GM12875 (cell line): ENCODE data around the gene RSKR.

Source experiments
- H3K4me3 ChIP-seq: one replicate; pipeline ENCODE4 v1.5.1; 2011; ENCODE audit warnings: low read depth, low read length, control low read depth
- TF ChIP-seq, protein P1 (sequence below): IDR thresholded peaks from 2 replicates; pipeline ENCODE4 v1.5.1; 2011; ENCODE audit warnings: low read depth, mild to moderate bottlenecking, control low read depth, inconsistent platforms, low read length, moderate library complexity, borderline replicate concordance; ENCODE audit not compliant: insufficient read depth

Gene RSKR

DNA sequence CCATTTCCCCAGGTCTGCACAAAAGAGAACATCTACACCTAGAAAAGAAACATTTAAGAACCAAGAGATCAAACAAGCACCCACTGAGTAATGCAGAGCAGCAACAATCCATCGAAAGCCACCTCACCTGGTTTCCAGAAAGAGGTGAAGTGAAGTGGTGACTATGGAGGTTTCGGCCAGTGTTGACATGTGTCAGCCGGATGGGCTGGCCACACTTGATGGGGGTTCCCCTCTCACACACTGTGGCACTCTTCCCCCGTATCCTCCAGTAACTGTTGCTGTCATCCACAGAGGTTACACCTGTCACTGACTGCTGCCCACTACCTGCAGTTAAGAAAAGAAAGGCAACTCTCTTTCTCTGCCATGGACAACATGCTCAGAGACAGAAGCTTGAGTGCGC, 41.2 kb upstream of the RSKR start:
- TF ChIP-seq, protein P1, sequence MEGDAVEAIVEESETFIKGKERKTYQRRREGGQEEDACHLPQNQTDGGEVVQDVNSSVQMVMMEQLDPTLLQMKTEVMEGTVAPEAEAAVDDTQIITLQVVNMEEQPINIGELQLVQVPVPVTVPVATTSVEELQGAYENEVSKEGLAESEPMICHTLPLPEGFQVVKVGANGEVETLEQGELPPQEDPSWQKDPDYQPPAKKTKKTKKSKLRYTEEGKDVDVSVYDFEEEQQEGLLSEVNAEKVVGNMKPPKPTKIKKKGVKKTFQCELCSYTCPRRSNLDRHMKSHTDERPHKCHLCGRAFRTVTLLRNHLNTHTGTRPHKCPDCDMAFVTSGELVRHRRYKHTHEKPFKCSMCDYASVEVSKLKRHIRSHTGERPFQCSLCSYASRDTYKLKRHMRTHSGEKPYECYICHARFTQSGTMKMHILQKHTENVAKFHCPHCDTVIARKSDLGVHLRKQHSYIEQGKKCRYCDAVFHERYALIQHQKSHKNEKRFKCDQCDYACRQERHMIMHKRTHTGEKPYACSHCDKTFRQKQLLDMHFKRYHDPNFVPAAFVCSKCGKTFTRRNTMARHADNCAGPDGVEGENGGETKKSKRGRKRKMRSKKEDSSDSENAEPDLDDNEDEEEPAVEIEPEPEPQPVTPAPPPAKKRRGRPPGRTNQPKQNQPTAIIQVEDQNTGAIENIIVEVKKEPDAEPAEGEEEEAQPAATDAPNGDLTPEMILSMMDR = no peak
- no peak overlapping the region for H3K4me3 ChIP-seq

DNA sequence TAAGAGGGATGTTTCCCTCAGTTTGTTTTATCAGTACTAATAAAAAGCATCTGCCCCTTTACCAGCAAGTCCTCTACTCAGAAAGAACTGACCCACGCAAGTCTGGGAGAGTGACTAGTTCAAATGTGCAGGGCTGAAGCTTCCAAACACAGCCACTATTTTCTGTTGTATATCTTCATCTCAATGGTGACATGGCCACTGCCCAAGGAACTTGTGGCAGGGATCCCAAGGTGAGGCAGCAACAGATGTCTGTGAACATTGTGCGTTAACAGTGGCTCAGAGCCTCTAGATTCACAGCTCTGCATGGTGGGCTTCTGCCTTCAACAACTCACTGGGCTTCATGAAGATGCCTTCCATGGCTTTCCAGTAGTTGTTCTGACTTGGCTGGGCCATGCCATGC, 34.7 kb upstream of the RSKR start:
- no peak overlapping the region for H3K4me3 ChIP-seq

DNA sequence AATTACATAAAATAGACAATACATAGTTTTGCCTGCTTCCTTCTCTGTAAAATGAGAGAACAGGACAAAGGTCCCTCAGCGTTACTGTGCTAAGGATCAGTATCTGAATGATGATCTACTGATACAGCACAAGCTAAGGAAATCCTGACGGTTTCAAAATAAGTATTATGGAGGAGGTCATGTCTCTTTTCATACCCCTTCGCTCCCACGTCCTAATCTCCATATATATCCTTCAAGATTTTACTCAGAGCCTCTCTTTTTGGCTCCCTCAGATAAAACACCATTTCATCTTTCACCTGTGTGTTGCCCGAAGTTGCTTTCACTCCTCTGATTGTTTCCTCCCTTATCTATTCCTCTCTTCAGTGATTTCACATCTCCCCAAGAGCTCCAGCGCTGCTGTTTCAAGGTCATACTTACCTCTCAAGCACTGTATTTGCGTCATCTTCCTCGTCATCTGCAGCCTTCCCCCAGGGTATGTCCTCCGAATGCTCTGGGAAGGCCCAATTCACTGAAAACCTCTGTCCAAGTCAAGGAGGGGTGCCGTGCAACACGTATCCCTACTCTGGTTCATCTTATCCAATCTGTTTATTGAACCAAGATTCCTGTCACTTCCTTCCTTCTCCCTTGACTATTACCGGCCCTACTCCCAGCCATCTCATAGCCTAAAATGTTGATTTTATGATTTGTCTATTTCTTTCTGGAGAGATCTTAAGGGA, 32.2 kb upstream of the RSKR start:
- no peak overlapping the region for H3K4me3 ChIP-seq
- TF ChIP-seq, protein P1 = no peak

More for the DNA sequence above, 34.7 kb upstream of the RSKR start:
- TF ChIP-seq, protein P1 = no peak

DNA sequence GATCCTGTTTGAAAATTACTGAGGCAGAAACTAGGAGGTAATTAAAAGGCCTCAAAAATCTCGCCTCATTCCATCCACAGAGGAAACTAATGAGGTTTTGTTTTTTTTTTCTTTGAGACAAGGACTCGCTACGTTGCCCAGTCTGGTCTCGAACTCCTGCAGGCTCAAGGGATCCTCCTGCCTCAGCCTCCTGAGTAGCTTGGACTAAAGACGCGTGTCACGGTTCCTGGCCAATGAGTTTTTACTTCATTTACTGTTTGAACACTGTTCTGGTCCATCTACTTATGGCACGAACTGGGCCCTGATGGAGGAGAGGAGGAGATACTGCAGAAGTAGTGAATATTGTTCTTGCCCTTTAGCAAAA, 31.6 kb upstream of the RSKR start:
- H3K4me3 ChIP-seq = peak overlapping the region; percentile 61
- TF ChIP-seq, protein P1 = no peak

DNA sequence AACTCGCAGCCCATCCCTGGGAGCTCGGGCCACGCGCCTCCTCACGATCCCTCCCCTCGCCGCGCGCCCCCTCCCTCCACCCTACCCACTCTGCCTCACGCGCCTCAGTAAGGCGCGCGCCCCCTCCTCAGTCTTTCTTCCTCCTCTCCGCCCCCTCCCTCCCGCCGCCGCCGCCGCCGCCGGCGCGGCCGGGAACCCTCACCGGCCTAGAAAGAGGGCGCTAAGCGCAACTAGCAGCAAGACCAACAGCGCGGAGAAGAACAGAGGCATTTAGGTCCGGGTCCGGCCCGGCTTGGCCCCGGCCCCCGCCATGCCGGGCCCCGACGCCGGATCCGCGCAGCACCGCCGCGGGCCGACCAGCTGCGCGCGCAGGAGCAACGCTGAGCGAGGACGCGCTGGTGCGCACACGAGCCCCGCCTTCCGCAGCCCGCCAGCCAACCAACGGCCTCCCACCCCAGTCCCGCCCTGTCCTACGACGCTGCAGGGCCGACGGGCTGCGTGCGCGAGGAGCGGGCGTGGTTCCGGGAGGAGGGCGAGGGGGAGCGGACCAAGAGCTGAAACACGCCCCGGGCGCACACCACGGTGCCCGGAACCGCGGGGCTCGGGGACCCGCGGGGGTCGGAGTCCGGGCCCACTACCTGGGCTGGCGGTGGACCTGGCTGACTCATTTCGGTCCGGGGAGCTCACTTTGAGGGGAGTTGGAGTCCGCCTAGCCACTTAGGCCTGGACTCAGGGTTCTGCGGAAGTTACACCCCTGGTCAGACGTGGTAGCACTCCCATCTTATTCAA, 31.0 kb upstream of the RSKR start, which contains the start of gene BLTP2:
Gene BLTP2, minus strand, starts transcription at position 372 of the 789 bp plus-strand sequence. Its CDS starts 102 bp downstream, at position 270.
- peak within 1 kb of the TSS; percentile 99 for H3K4me3 ChIP-seq

DNA sequence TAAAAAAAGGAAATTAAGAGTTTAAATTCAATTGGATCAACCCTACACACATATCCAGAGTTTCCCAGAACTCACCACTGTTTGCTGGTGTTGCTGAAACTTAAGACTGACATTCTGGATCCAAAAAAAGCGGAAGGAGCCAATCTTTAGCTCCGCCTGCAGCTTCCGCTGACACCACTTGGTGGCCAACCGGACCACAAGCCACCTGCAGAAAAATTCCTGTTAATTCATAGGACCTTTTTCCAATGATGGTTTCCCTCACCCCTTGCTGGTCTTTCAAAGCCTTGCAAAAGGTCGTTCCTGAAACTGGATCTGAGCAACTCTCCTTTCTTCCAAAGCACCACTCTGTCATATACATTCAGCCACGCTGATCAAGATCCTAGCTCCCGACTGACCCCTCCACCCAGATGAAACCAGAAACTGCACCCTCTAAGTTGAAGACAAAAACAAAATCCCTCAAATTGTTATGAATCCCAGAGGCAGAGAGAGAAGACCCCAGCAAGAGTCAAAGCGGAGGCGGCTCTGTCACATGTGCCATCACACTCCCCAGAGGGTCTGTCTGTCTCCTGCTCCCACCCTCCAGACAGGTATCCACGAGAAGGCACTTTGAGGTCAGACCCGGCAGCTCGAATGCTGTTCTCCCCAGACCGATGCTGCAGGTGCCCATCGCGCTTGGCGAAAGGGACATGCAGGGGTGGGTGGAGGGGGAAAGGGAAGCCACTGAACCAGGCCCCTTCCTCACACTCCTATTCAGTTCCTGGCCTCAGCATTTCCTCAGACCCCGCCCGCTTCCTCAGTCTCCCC, 30.2 kb upstream of the RSKR start:
- TF ChIP-seq, protein P1 = peak; percentile 49; the same call in 1 of the 2 replicates
- H3K4me3 ChIP-seq = peak overlapping the region; percentile 99

More for the DNA sequence above, 31.0 kb upstream of the RSKR start, which contains the start of gene BLTP2:
- TF ChIP-seq, protein P1 = no peak
